H1 (cell line): ENCODE measurements around the gene EPHA8. TPM values are rescaled to one million over a fixed set of nuclear protein-coding genes. Genes with fewer than 3 reads are reported as not detected.

Experiments
- CTCF ChIA-PET: fragments of 300-600 bp; sonication (Branson Sonifier 250); formaldehyde crosslinking; loops from one replicate; lab custom pipeline; 2021; ENCODE audit not compliant: partially characterized antibody; lab: Charles Lee
- POLR2A ChIA-PET: fragments of 300-600 bp; sonication (Branson Sonifier 250); formaldehyde crosslinking; loops from one replicate; lab custom pipeline; 2021; ENCODE audit warnings: inconsistent platforms; ENCODE audit not compliant: partially characterized antibody; lab: Charles Lee
- DNase-seq, 2 experiments: peaks; one replicate each; pipeline versions ENCODE4 v3.0.0 to v3.0.0-alpha.2; 2010 to 2022; ENCODE audit warnings: low spot score in 2 of 2, low read depth in 1 of 2, mixed read lengths in 1 of 2
- FAIRE-seq: peaks from 2 replicates; lab custom pipeline; 2011; peaks lifted over from hg19 to GRCh38; lab: Jason Lieb, UNC
- H2AFZ ChIP-seq: 2 replicates; pipeline ENCODE4 v1.8.1; 2012; ENCODE audit warnings: low read length, inconsistent platforms
- H2AK5ac ChIP-seq: 2 replicates; pipeline ENCODE4 v1.6.1; 2013; ENCODE audit warnings: low read depth, low read length
- H2BK120ac ChIP-seq: replicated peaks from 2 replicates; pipeline ENCODE3; 2013; ENCODE audit warnings: low read depth, low read length, inconsistent platforms
- H2BK12ac ChIP-seq: 2 replicates; pipeline ENCODE4 v1.6.1; 2013; ENCODE audit warnings: low read depth, low read length
- H2BK15ac ChIP-seq: 2 replicates; pipeline ENCODE4 v1.6.1; 2013; ENCODE audit warnings: low read length
- H2BK20ac ChIP-seq: 2 replicates; pipeline ENCODE4 v1.6.1; 2013; ENCODE audit warnings: low read length
- H2BK5ac ChIP-seq: 2 replicates; pipeline ENCODE4 v1.6.1; 2013; ENCODE audit warnings: low read depth, low read length
- H3K14ac ChIP-seq: 2 replicates; pipeline ENCODE4 v1.6.1; 2013; ENCODE audit warnings: inconsistent platforms; ENCODE audit not compliant: insufficient read length
- H3K18ac ChIP-seq: 2 replicates; pipeline ENCODE4 v1.6.1; 2013; ENCODE audit warnings: low read length; ENCODE audit errors: extremely low read depth
- H3K23ac ChIP-seq: 2 replicates; pipeline ENCODE4 v1.6.1; 2013; ENCODE audit warnings: inconsistent platforms; ENCODE audit not compliant: insufficient read length
- H3K23me2 ChIP-seq: 2 replicates; pipeline ENCODE4 v1.6.1; 2013; ENCODE audit warnings: low read depth, low read length
- H3K27ac ChIP-seq: 2 replicates; pipeline ENCODE4 v1.6.1; 2011; ENCODE audit warnings: low read depth, low read length, inconsistent platforms
- H3K27me3 ChIP-seq, 4 experiments: replicated peaks in 1 of 4; 1 replicate in 1 of 4; 2 replicates in 3 of 4; pipeline versions ENCODE4 v1.6.1 to v1.8.1; 2011 to 2013; ENCODE audit warnings: low read length in 3 of 4, mild to moderate bottlenecking in 3 of 4, inconsistent platforms in 2 of 4, mixed read lengths in 2 of 4, moderate library complexity in 1 of 4; ENCODE audit not compliant: control insufficient read depth in 3 of 4, insufficient read depth in 3 of 4; ENCODE audit errors: extremely low read depth in 1 of 4
- H3K36me3 ChIP-seq, 4 experiments: 2 replicates each; pipeline versions ENCODE4 v1.6.1 to v1.8.1; 2011 to 2013; ENCODE audit warnings: mild to moderate bottlenecking in 4 of 4, low read length in 3 of 4, moderate library complexity in 2 of 4, control low read depth in 1 of 4, inconsistent platforms in 1 of 4; ENCODE audit not compliant: insufficient read depth in 4 of 4, control insufficient read depth in 2 of 4
- H3K4ac ChIP-seq: replicated peaks from 2 replicates; pipeline ENCODE3; 2013; ENCODE audit warnings: low read length, low read depth, mixed read lengths, inconsistent platforms; ENCODE audit not compliant: insufficient read length
- H3K4me1 ChIP-seq, 4 experiments: replicated peaks in 1 of 4; 1 replicate in 1 of 4; 2 replicates in 3 of 4; pipeline versions ENCODE4 v1.6.1 to v1.8.1; 2011 to 2013; ENCODE audit warnings: low read length in 3 of 4, inconsistent platforms in 2 of 4, mixed read lengths in 1 of 4; ENCODE audit not compliant: insufficient read depth in 4 of 4, control insufficient read depth in 3 of 4
- H3K4me2 ChIP-seq, 2 experiments: 2 replicates each; pipeline versions ENCODE4 v1.6.1 to v1.8.1; 2011 to 2013; ENCODE audit warnings: low read depth in 2 of 2, low read length in 2 of 2, control low read depth in 1 of 2, inconsistent platforms in 1 of 2, mild to moderate bottlenecking in 1 of 2; ENCODE audit not compliant: insufficient read depth in 1 of 2
- H3K4me3 ChIP-seq, 4 experiments: fragments of 200-600, 300-600 bp in 1 of 4; sonication (generic), shearing (Covaris generic), sonication (Bioruptor Twin) in 1 of 4; 2 replicates each; pipeline versions ENCODE4 v1.5.1 to v1.8.1; 2011 to 2016; ENCODE audit warnings: low read length in 4 of 4, low read depth in 3 of 4, control low read depth in 2 of 4, inconsistent platforms in 2 of 4, mild to moderate bottlenecking in 2 of 4, mixed read lengths in 1 of 4, moderate library complexity in 1 of 4; ENCODE audit not compliant: insufficient read depth in 2 of 4; ENCODE audit errors: extremely low read depth in 1 of 4
- H3K56ac ChIP-seq: replicated peaks from 2 replicates; pipeline ENCODE3; 2013; ENCODE audit warnings: low read depth, mild to moderate bottlenecking, mixed read lengths, low read length, inconsistent platforms; ENCODE audit not compliant: insufficient read length
- H3K79me1 ChIP-seq: 2 replicates; pipeline ENCODE4 v1.6.1; 2013; ENCODE audit warnings: low read depth, low read length, control low read depth
- H3K79me2 ChIP-seq, 2 experiments: 2 replicates each; pipeline versions ENCODE4 v1.6.1 to v1.8.1; 2012 to 2013; ENCODE audit warnings: low read length in 2 of 2, mild to moderate bottlenecking in 2 of 2, inconsistent platforms in 1 of 2; ENCODE audit not compliant: insufficient read depth in 2 of 2, control insufficient read depth in 1 of 2
- H3K9ac ChIP-seq, 4 experiments: replicated peaks in 1 of 4; 1 replicate in 1 of 4; 2 replicates in 3 of 4; pipeline versions ENCODE4 v1.6.1 to v1.8.1; 2011 to 2013; ENCODE audit warnings: low read depth in 3 of 4, low read length in 3 of 4, control low read depth in 2 of 4, mild to moderate bottlenecking in 2 of 4, moderate library complexity in 2 of 4, inconsistent platforms in 1 of 4; ENCODE audit errors: extremely low read depth in 1 of 4
- H3K9me3 ChIP-seq, 2 experiments: 2 replicates each; pipeline versions ENCODE4 v1.6.1 to v1.8.1; 2012 to 2013; ENCODE audit warnings: mild to moderate bottlenecking in 2 of 2, moderate library complexity in 2 of 2, control low read depth in 1 of 2, inconsistent platforms in 1 of 2, low read depth in 1 of 2, low read length in 1 of 2, mixed read lengths in 1 of 2; ENCODE audit not compliant: insufficient read depth in 2 of 2
- H4K20me1 ChIP-seq, 2 experiments: replicated peaks in 1 of 2; 2 replicates each; pipeline versions ENCODE3 to v1.8.1; 2011 to 2013; ENCODE audit warnings: inconsistent platforms in 2 of 2, low read length in 2 of 2, mild to moderate bottlenecking in 1 of 2; ENCODE audit not compliant: insufficient read depth in 2 of 2, control insufficient read depth in 1 of 2
- H4K5ac ChIP-seq: 2 replicates; pipeline ENCODE4 v1.6.1; 2013; ENCODE audit warnings: low read length, low read depth, mixed read lengths, inconsistent platforms; ENCODE audit not compliant: insufficient read length
- H4K8ac ChIP-seq: 2 replicates; pipeline ENCODE4 v1.8.0; 2013; ENCODE audit warnings: mild to moderate bottlenecking, moderate library complexity, low read length, inconsistent platforms; ENCODE audit not compliant: insufficient read depth; ENCODE audit errors: extremely low read depth
- H4K91ac ChIP-seq: replicated peaks from 2 replicates; pipeline ENCODE3; 2013; ENCODE audit warnings: low read length, mixed read lengths, inconsistent platforms; ENCODE audit not compliant: insufficient read length
- EZH2 ChIP-seq: fragments of 200-600 bp; sonication (generic); IDR thresholded peaks from 2 replicates; pipeline ENCODE4 v1.7.1; 2012; ENCODE audit warnings: low read depth, mild to moderate bottlenecking, moderate library complexity, low read length, inconsistent platforms; ENCODE audit not compliant: severe bottlenecking
- HDAC6 ChIP-seq: IDR thresholded peaks from one replicate; pipeline ENCODE4 v1.7.1; 2012; ENCODE audit warnings: low read depth, mild to moderate bottlenecking, inconsistent platforms, low read length, moderate library complexity
- POLR2AphosphoS5 ChIP-seq: IDR thresholded peaks from 2 replicates; pipeline ENCODE4 v1.6.1; 2011; ENCODE audit warnings: low read depth, low read length
- RBBP5 ChIP-seq: IDR thresholded peaks from 2 replicates; pipeline ENCODE4 v1.7.1; 2012; ENCODE audit warnings: low read depth, mild to moderate bottlenecking, inconsistent platforms, low read length, moderate library complexity, borderline replicate concordance
- SAP30 ChIP-seq: fragments of 300-600 bp; sonication (generic); IDR thresholded peaks from 2 replicates; pipeline ENCODE4 v1.7.1; 2012; ENCODE audit warnings: low read length, moderate library complexity, mild to moderate bottlenecking, inconsistent platforms; ENCODE audit not compliant: insufficient read depth, insufficient replicate concordance
- SIX5 ChIP-seq: IDR thresholded peaks from 2 replicates; pipeline ENCODE4 v1.6.1; 2011; ENCODE audit warnings: mild to moderate bottlenecking, low read depth, low read length
- SUZ12 ChIP-seq: fragments of 200-600 bp; sonication (generic); IDR thresholded peaks from 2 replicates; pipeline ENCODE4 v1.6.1; 2012; ENCODE audit warnings: mild to moderate bottlenecking, inconsistent platforms, low read length, moderate library complexity, mixed read lengths
- YY1 ChIP-seq: IDR thresholded peaks from 2 replicates; pipeline ENCODE4 v1.6.1; 2011; ENCODE audit warnings: low read depth, mild to moderate bottlenecking, low read length
- ZNF274 ChIP-seq: IDR thresholded peaks from 2 replicates; pipeline ENCODE4 v1.7.0; 2012; ENCODE audit warnings: low read length, borderline replicate concordance; ENCODE audit errors: extremely low read depth
- WGBS, 2 experiments: shearing (Covaris generic) in 1 of 2; methylation state at CpG; one replicate each; pipeline versions ENCODE4 v1.1.6 to v1.1.7; 2013 to 2015; ENCODE audit warnings: low lambda C conversion rate in 2 of 2, mixed read lengths in 2 of 2, inconsistent platforms in 1 of 2, low coverage in 1 of 2, missing lambda C conversion rate in 1 of 2; ENCODE audit not compliant: insufficient replicate concordance in 2 of 2, insufficient coverage in 1 of 2, insufficient read length in 1 of 2; ENCODE audit errors: extremely low coverage in 1 of 2, missing lambda C conversion rate in 1 of 2; 5-methylcytosine and 5-hydroxymethylcytosine counted together
- polyA plus RNA-seq, 7 experiments: library from polyadenylated mRNA; depleted of rRNA in 3 of 7; stranded (reverse) in 5 of 7; unstranded in 2 of 7; fragments of >200 nt in 5 of 7; fragments of 200-250 nt in 2 of 7; gene quantifications; 1 replicate in 5 of 7; 2 replicates in 1 of 7; 4 replicates in 1 of 7; pipeline versions ENCODE4 v1.2.1 to v1.2.3, GENCODE V29; 2011 to 2013; ENCODE audit warnings: missing spikeins in 2 of 7, mixed read lengths in 2 of 7
- total RNA-seq: library from RNA; stranded (reverse); fragmentation: NEBNext Ultra II Directional; extraction: Animal tissue kit (Norgen Biotek cat#: 25700); gene quantifications from 2 replicates; pipeline ENCODE4 v1.2.1, GENCODE V29; 2021
- TF ChIP-seq, protein P1 (sequence below): IDR thresholded peaks from 2 replicates; pipeline ENCODE4 v1.6.1; 2012; ENCODE audit warnings: inconsistent platforms
- TF ChIP-seq, protein P2 (sequence below): IDR thresholded peaks from 2 replicates; pipeline ENCODE4 v1.6.1; 2012; ENCODE audit warnings: low read length, inconsistent platforms

EPHA8 gene
- total and polyA plus RNA-seq, 2 of the 8 experiments (the other 6 are each of a cell fraction or from before 2014, with no cell fraction given) = 4.0 to 8.4 TPM

DNA sequence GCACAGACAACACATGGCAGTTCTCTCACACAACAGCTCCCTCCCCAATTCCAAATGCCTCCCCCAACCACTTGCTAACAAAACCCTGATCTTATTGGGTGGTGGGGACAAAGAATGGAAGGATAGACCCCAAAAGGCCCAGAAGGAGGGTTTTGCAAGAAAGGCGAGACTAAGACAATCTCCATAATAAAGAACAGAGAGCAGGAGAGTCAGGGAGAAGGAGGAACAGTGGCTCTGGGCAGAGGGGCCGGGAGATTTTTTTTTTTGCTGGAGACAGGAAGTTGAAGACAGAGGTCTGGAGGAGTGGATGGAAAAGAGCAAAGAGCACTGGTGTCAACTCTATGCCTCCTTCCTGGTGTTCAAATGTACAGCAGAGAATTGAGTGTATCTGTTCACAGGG, 66.6 kb downstream of the EPHA8 start:
- H3K14ac ChIP-seq = no peak overlapping the region
- no peak overlapping the region for H3K4ac ChIP-seq
- H4K8ac ChIP-seq = no peak overlapping the region
- DNase-seq (no peak), FAIRE-seq (peak; percentile 19)
- H4K91ac ChIP-seq = no peak overlapping the region
- peak overlapping the region; percentile 47; the same call in 1 of the 2 replicates for H2BK5ac ChIP-seq
- no peak overlapping the region for H4K5ac ChIP-seq
- no peak overlapping the region for H2BK120ac ChIP-seq
- 5% methylated on average over 2 of the region's 2 CpGs; no CpG with 5 or more reads in 1 of the 2 experiments for WGBS, 2 experiments
- TF ChIP-seq SUZ12 (no peak), RBBP5 (no peak), HDAC6 (no peak), SIX5 (no peak), POLR2AphosphoS5 (no peak), EZH2 (no peak), ZNF274 (no peak), SAP30 (no peak), YY1 (no peak)
- TF ChIP-seq, protein P1, sequence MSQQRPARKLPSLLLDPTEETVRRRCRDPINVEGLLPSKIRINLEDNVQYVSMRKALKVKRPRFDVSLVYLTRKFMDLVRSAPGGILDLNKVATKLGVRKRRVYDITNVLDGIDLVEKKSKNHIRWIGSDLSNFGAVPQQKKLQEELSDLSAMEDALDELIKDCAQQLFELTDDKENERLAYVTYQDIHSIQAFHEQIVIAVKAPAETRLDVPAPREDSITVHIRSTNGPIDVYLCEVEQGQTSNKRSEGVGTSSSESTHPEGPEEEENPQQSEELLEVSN = no peak
- TF ChIP-seq, protein P2, sequence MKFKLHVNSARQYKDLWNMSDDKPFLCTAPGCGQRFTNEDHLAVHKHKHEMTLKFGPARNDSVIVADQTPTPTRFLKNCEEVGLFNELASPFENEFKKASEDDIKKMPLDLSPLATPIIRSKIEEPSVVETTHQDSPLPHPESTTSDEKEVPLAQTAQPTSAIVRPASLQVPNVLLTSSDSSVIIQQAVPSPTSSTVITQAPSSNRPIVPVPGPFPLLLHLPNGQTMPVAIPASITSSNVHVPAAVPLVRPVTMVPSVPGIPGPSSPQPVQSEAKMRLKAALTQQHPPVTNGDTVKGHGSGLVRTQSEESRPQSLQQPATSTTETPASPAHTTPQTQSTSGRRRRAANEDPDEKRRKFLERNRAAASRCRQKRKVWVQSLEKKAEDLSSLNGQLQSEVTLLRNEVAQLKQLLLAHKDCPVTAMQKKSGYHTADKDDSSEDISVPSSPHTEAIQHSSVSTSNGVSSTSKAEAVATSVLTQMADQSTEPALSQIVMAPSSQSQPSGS = no peak
- H3K4me1 ChIP-seq = peaks cover 6 to 33% (median 21%) of the 10 kb centered on the region in 4 experiments
- H2BK12ac ChIP-seq = no peak overlapping the region; the same call in none of the 2 replicates
- peak overlapping the region; percentile 75; the same call in 1 of the 2 replicates for H3K18ac ChIP-seq
- H3K4me3 ChIP-seq = peak overlapping the region in 1 of 4 experiments; percentile 18; a peak in 1 of 8 replicates
- no peaks in the 10 kb centered on the region for H3K79me2 ChIP-seq
- peaks cover 1 to 5% of the 10 kb centered on the region in 2 experiments; a peak in 2 of 4 replicates for H3K9me3 ChIP-seq
- H3K27ac ChIP-seq = no peak overlapping the region
- H2AK5ac ChIP-seq = no peak overlapping the region
- ChIA-PET POLR2A (no interaction called here), CTCF (interaction anchor here (1.0 to 1.3 kb wide), 3 partner anchors 102 to 210 kb away, joined by 3 to 4 read pairs (median 3); no protein-coding TSS in a partner anchor)
- peak overlapping the region; percentile 77; the same call in 1 of the 2 replicates for H2BK20ac ChIP-seq
- no peak overlapping the region for H3K23ac ChIP-seq
- H3K27me3 ChIP-seq = no peaks in the 10 kb centered on the region
- 0 out of 2 replicates have a peak overlapping the region, but pooled peaks have one; percentile 82 for H2BK15ac ChIP-seq
- H3K56ac ChIP-seq = no peak overlapping the region
- peaks cover 0 to 3% of the 10 kb centered on the region in 2 experiments for H4K20me1 ChIP-seq
- no peaks in the 10 kb centered on the region for H3K79me1 ChIP-seq
- peak overlapping the region; percentile 83 for H2AFZ ChIP-seq
- peak overlapping the region; percentile 35 to 51; a peak in 3 of 4 replicates for H3K4me2 ChIP-seq
- no peaks in the 10 kb centered on the region for H3K36me3 ChIP-seq
- no peak overlapping the region for H3K9ac ChIP-seq
- no peaks in the 10 kb centered on the region; the same call in 1 of the 2 replicates for H3K23me2 ChIP-seq
